Endothelial cell (in vitro differentiated cells): Measurements from ENCODE around the gene SAMD4A. TPM values are rescaled to one million over a fixed set of nuclear protein-coding genes. Genes with fewer than 3 reads are reported as not detected.

Experiments used
- DNase-seq: peaks from one replicate; pipeline ENCODE4 v3.0.0; 2021; ENCODE audit warnings: low spot score
- H3K27ac Mint-ChIP-seq: one replicate; pipeline ENCODE4 v1.8.0; 2021; ENCODE audit warnings: mixed read lengths, inconsistent platforms; ENCODE audit not compliant: unreplicated experiment
- H3K27me3 Mint-ChIP-seq: one replicate; pipeline ENCODE4 v1.8.0; 2021; ENCODE audit warnings: mild to moderate bottlenecking, moderate library complexity, mixed read lengths, inconsistent platforms; ENCODE audit not compliant: unreplicated experiment
- H3K36me3 Mint-ChIP-seq: one replicate; pipeline ENCODE4 v1.8.0; 2021; ENCODE audit warnings: mild to moderate bottlenecking, low read depth, mixed read lengths, inconsistent platforms; ENCODE audit not compliant: unreplicated experiment
- H3K4me1 Mint-ChIP-seq: one replicate; pipeline ENCODE4 v1.8.0; 2021; ENCODE audit warnings: mild to moderate bottlenecking, mixed read lengths, inconsistent platforms; ENCODE audit not compliant: unreplicated experiment
- H3K4me3 Mint-ChIP-seq: one replicate; pipeline ENCODE4 v1.8.0; 2021; ENCODE audit warnings: mild to moderate bottlenecking, mixed read lengths, inconsistent platforms; ENCODE audit not compliant: unreplicated experiment
- H3K9me3 Mint-ChIP-seq: one replicate; pipeline ENCODE4 v1.8.0; 2021; ENCODE audit warnings: mixed read lengths, inconsistent platforms; ENCODE audit not compliant: unreplicated experiment
- total RNA-seq: library from RNA; stranded (reverse); fragmentation: NEBNext Ultra II Directional; extraction: Animal tissue kit (Norgen Biotek cat#: 25700); gene quantifications from one replicate; pipeline ENCODE4 v1.2.1, GENCODE V29; 2021; ENCODE audit not compliant: unreplicated experiment
- TF ChIP-seq, protein P1 (sequence below): fragments of 200-600 bp; sonication (generic); IDR thresholded peaks from one replicate; pipeline ENCODE4 v1.5.0; 2021; ENCODE audit warnings: antibody characterized with exemption; ENCODE audit not compliant: unreplicated experiment

The SAMD4A gene
- total RNA-seq, 1 donor from 2014 or later, result 9.2 TPM

DNA sequence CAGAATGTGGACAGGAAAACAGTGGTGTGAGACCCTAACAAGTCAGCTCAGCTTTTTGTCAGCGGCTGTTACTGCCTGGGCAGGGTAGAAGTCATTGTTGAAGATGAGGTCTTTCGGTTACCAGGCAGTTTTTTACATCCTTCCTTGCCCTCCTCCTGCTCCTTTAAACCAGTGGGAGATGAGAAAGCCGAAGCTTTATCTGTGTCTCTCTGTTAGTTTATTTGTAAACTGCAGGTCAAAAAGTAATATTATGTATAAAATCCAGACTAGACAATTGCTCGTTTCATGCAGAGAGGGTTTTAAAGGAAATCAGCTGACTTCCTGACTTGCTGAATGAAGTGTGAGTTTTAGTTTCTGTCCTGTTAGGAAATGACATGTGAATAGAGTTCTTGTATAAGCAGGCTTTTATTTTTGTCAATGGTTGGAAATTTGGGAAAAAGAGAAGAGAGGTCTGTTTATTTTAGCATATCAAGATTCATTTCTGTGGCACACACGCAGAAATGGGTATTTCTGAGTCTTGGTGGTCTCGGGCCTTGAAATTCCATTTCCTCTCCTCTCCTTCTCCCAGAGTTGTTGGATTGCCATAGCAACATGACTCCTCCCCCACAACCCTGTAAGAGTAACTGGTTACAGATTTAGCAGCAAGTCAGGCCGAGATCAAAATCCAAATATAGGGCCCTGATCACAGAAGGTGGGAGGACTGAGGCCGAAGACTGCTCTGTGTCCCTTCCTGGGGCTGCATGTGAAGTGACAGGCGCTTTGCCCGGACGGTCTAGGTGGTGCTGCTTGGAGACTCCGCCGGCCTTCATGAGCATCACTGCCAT lies 60.8 kb downstream of the SAMD4A start:
- no peaks in the 10 kb centered on the region for H3K9me3 Mint-ChIP-seq
- DNase-seq, result peak; percentile 57
- H3K4me3 Mint-ChIP-seq, result peak overlapping the region; percentile 57
- H3K27ac Mint-ChIP-seq, result peak overlapping the region; percentile 100
- TF ChIP-seq, protein P1, sequence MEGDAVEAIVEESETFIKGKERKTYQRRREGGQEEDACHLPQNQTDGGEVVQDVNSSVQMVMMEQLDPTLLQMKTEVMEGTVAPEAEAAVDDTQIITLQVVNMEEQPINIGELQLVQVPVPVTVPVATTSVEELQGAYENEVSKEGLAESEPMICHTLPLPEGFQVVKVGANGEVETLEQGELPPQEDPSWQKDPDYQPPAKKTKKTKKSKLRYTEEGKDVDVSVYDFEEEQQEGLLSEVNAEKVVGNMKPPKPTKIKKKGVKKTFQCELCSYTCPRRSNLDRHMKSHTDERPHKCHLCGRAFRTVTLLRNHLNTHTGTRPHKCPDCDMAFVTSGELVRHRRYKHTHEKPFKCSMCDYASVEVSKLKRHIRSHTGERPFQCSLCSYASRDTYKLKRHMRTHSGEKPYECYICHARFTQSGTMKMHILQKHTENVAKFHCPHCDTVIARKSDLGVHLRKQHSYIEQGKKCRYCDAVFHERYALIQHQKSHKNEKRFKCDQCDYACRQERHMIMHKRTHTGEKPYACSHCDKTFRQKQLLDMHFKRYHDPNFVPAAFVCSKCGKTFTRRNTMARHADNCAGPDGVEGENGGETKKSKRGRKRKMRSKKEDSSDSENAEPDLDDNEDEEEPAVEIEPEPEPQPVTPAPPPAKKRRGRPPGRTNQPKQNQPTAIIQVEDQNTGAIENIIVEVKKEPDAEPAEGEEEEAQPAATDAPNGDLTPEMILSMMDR, result no peak
- peaks cover 49% of the 10 kb centered on the region for H3K4me1 Mint-ChIP-seq
- peaks cover 2% of the 10 kb centered on the region for H3K27me3 Mint-ChIP-seq
- H3K36me3 Mint-ChIP-seq, result no peaks in the 10 kb centered on the region

DNA sequence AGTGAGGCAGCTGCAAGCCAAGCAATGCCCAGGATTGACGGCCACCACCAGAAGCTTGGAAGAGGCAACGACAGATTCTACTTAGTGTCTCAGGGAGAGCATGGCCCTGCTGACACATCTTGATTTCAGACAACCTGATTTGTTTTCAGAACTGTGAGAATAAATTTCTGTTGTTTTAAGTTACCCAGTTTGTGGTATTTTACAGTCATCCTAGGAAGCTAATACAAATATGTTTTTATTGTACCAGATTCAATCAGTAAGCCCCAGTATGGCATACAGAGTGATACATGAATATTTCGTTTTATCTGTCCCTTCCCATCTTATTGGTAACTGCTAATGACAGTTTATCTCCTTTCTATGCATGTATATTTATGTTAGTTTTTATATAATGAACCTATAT lies 62.3 kb downstream of the SAMD4A start:
- H3K27ac Mint-ChIP-seq, result no peak overlapping the region
- peaks cover 38% of the 10 kb centered on the region for H3K4me1 Mint-ChIP-seq
- H3K4me3 Mint-ChIP-seq, result no peak overlapping the region

DNA sequence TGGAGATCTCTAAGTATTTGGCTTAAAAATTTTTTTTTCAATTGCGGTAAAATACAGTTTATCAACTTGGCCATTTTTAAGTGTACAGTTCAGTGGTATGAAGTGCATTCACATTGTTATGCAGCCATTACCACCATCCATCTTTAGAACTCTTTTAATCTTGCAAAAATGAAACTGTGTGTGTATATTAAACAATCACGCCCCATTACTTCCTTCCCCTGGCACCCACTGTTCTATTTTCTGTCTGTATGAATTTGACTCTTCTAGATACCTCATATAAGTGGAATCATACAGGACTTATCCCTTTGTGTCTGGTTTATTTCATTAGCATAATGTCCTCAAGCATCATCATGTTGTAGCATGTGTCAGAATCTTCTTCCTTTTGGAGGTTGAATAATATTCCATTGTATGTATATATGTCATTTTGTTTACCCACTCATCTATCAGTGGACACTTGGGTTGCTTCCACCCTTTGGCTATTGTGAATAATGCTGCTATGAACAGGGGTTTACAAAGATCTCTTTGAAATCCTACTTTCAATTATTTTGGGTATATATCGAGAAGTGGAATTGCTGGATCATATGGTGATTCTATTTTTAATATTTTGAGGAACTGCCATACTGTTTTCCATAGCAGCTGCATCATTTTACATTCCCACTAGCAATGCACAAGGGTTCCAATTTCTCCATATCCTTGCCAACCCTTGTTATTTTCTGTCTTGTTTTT lies 62.9 kb downstream of the SAMD4A start:
- no peaks in the 10 kb centered on the region for H3K9me3 Mint-ChIP-seq
- no peak for DNase-seq
- no peaks in the 10 kb centered on the region for H3K36me3 Mint-ChIP-seq
- peaks cover 33% of the 10 kb centered on the region for H3K4me1 Mint-ChIP-seq
- no peak overlapping the region for H3K4me3 Mint-ChIP-seq
- no peak overlapping the region for H3K27ac Mint-ChIP-seq
- H3K27me3 Mint-ChIP-seq, result no peaks in the 10 kb centered on the region
- TF ChIP-seq, protein P1, result no peak

More for the DNA sequence above, 62.3 kb downstream of the SAMD4A start:
- TF ChIP-seq, protein P1, result no peak
- H3K9me3 Mint-ChIP-seq, result no peaks in the 10 kb centered on the region
- H3K27me3 Mint-ChIP-seq, result no peaks in the 10 kb centered on the region
- no peaks in the 10 kb centered on the region for H3K36me3 Mint-ChIP-seq
- DNase-seq, result no peak

DNA sequence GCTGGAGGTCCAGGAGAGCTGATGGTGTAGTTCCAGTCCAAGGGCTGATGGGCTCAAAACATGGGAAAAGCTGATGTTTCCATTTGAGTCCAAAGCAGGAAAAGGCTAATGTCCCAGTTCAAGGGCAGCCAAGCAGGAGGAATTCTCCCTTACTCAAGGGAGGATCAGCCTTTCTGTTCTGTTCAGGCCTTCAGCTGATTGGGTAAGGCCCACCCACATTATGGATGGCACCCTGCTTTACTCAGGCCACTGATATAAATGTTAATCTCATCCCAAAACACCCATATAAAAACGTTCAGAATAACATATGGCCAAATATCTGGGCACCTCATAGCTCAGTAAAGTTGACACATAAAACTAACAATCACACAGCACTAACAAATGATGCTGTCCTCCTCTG lies 64.1 kb downstream of the SAMD4A start:
- Mint-ChIP-seq H3K4me3 (no peak overlapping the region), H3K36me3 (no peaks in the 10 kb centered on the region), H3K27me3 (peaks cover 1% of the 10 kb centered on the region), H3K4me1 (peaks cover 23% of the 10 kb centered on the region), H3K27ac (no peak overlapping the region), H3K9me3 (no peaks in the 10 kb centered on the region)
- TF ChIP-seq, protein P1, result no peak
- no peak for DNase-seq

DNA sequence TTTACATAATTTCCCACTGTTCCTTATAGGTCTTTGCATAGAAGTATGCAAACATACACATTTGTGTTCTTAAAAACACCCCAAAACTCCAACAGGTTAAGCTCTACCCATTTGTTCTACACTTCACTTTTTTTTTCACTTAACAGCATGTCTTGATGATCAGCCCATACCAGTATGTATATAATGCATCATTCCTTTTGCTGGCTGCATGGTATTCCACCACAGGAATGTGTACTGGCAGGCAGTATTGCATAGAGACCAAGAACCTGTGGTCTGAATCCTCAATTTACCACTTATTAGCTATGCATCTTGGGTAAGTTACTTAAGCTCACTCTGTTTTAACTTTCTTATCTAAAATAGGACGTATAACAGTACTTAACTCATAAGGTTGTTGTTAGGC lies 65.5 kb downstream of the SAMD4A start:
- Mint-ChIP-seq H3K36me3 (no peaks in the 10 kb centered on the region), H3K27me3 (peaks cover 5% of the 10 kb centered on the region), H3K4me1 (peaks cover 12% of the 10 kb centered on the region), H3K4me3 (no peak overlapping the region), H3K27ac (no peak overlapping the region), H3K9me3 (no peaks in the 10 kb centered on the region)
- no peak for DNase-seq
- TF ChIP-seq, protein P1, result no peak
